ENCODE data around the gene ADAMTS2.

ADAMTS2 gene

GRCh38 chr5:179181988-179182387 is 163.3 kb downstream of the ADAMTS2 start:
- no peak for DNase-seq (ENCODE audit: extremely low read depth, low read depth)
- no peak overlapping the region for H3K4me3 ChIP-seq (replicated peaks; ENCODE audit: low read depth, low read length)
- TF ChIP-seq, protein P1, sequence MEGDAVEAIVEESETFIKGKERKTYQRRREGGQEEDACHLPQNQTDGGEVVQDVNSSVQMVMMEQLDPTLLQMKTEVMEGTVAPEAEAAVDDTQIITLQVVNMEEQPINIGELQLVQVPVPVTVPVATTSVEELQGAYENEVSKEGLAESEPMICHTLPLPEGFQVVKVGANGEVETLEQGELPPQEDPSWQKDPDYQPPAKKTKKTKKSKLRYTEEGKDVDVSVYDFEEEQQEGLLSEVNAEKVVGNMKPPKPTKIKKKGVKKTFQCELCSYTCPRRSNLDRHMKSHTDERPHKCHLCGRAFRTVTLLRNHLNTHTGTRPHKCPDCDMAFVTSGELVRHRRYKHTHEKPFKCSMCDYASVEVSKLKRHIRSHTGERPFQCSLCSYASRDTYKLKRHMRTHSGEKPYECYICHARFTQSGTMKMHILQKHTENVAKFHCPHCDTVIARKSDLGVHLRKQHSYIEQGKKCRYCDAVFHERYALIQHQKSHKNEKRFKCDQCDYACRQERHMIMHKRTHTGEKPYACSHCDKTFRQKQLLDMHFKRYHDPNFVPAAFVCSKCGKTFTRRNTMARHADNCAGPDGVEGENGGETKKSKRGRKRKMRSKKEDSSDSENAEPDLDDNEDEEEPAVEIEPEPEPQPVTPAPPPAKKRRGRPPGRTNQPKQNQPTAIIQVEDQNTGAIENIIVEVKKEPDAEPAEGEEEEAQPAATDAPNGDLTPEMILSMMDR (IDR thresholded peaks at IDR 0.05; ENCODE audit: low read depth, low read length, missing control alignments) = no peak

DNA sequence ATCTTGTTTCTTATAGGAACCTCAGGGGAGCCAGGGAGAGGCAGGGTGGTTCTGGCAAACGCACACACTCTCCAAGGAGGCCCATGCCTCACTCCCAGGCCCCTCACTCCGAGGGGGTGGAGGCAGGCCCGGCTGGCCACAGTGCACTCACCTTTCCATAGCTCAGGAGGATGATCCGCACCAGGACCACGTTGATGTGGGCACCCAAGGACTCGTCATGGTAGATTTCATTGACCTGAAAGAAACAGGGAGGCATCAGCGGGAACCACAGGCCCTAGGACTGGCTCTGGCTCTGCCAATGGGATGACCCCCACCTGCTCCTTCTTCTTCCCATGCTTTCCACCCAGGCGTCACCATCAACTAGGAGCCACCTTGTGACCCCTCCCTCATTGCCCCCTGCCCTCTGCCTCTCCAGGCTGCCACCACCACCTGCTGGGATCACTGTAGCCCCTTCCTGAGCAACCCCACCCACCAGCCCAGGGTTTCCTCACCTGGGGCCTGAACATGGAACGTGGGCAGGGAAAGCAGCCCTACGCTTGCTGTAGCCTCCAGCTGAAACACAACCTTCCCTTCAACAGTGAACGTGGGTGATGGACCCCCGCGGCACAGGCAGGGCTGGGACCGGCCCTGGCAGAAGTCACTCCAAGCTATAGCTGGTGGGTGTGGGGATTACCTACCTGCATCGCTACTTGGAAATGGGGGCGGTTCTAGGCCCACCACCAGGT is 164.2 kb downstream of the ADAMTS2 start:
- no peak for DNase-seq (ENCODE audit: extremely low read depth, low read depth)
- H3K4me3 ChIP-seq (replicated peaks; ENCODE audit: low read depth, low read length) = no peak overlapping the region
- TF ChIP-seq, protein P1 (IDR thresholded peaks at IDR 0.05; ENCODE audit: low read depth, low read length, missing control alignments) = no peak

GRCh38 chr5:179180061-179180610 is 165.1 kb downstream of the ADAMTS2 start:
- no peak overlapping the region for H3K4me3 ChIP-seq (replicated peaks; ENCODE audit: low read depth, low read length)
- TF ChIP-seq, protein P1 (IDR thresholded peaks at IDR 0.05; ENCODE audit: low read depth, low read length, missing control alignments) = no peak

GRCh38 chr5:179177711-179178575 is 167.3 kb downstream of the ADAMTS2 start:
- TF ChIP-seq, protein P1 (IDR thresholded peaks at IDR 0.05; ENCODE audit: low read depth, low read length, missing control alignments) = no peak
- DNase-seq (ENCODE audit: extremely low read depth, low read depth) = no peak
- H3K4me3 ChIP-seq (replicated peaks; ENCODE audit: low read depth, low read length) = no peak overlapping the region

More at GRCh38 chr5:179180061-179180610, 165.1 kb downstream of the ADAMTS2 start:
- DNase-seq (ENCODE audit: extremely low read depth, low read depth) = no peak

- no peak overlapping the region for H3K4me3 ChIP-seq (replicated peaks; ENCODE audit: low read depth, low read length)
- DNase-seq (ENCODE audit: extremely low read depth, low read depth) = no peak
- TF ChIP-seq, protein P1 (IDR thresholded peaks at IDR 0.05; ENCODE audit: low read depth, low read length, missing control alignments) = no peak
These were observed 168.6 kb downstream of the ADAMTS2 start for GRCh38 chr5:179176571-179177230.

GRCh38 chr5:179176166-179176565 is 169.1 kb downstream of the ADAMTS2 start:
- DNase-seq (ENCODE audit: extremely low read depth, low read depth) = no peak
- TF ChIP-seq, protein P1 (IDR thresholded peaks at IDR 0.05; ENCODE audit: low read depth, low read length, missing control alignments) = no peak
- no peak overlapping the region for H3K4me3 ChIP-seq (replicated peaks; ENCODE audit: low read depth, low read length)
